Gastrocnemius medialis (tissue), 4 donors: Measurements from ENCODE around the gene MYO9B.

Experiments
- CTCF ChIP-seq, 5 experiments: fragments of 450-650 bp in 3 of 5; fragments of 200-600 bp in 2 of 5; sonication (generic) in 2 of 5; IDR thresholded peaks in 4 of 5; conservative IDR thresholded peaks in 1 of 5; 1 replicate in 4 of 5; 2 replicates in 1 of 5; pipeline ENCODE4 v1.5.1; 2016 to 2019; ENCODE audit warnings: antibody characterized with exemption in 5 of 5, mild to moderate bottlenecking in 3 of 5, moderate library complexity in 3 of 5
- POLR2A ChIP-seq, 2 donors: fragments of 450-650 bp; IDR thresholded peaks; one replicate each; pipeline ENCODE4 v1.6.1; 2017; ENCODE audit warnings: antibody characterized with exemption in 2 of 2, mild to moderate bottlenecking in 2 of 2, moderate library complexity in 2 of 2

GRCh38 chr19:17090583-17090982 lies 15.0 kb downstream of the MYO9B start:
- TF ChIP-seq CTCF (IDR thresholded peaks at IDR 0.05 in 4 of 5, conservative IDR thresholded peaks at IDR 0.05 in 1 of 5) (no peak), POLR2A (IDR thresholded peaks at IDR 0.05) (no peak)
